HG03457 (cell line): ENCODE measurements around the gene GAGE10.

Experiments
- ATAC-seq: cut with Tn5 transposase; IDR thresholded peaks from one replicate; pipeline ENCODE4 v1.9.1; 2021; ENCODE audit warnings: moderate number of reproducible peaks; ENCODE audit not compliant: unreplicated experiment

GAGE10 gene

GRCh38 chrX:49303346-49303745 lies at the start of gene GAGE10:
Gene GAGE10, plus strand, starts transcription at chrX:49303646. Its CDS starts 1,214 bp downstream, at chrX:49304860.
- no peak for ATAC-seq

- ATAC-seq: no peak
These were observed 48.8 kb upstream of the GAGE10 start for GRCh38 chrX:49254639-49255038.

GRCh38 chrX:49256268-49256995 lies 47.0 kb upstream of the GAGE10 start:
- no peak for ATAC-seq

- no peak for ATAC-seq
These were observed 46.2 kb upstream of the GAGE10 start for GRCh38 chrX:49257074-49257790.

- ATAC-seq: no peak
These were observed 45.3 kb upstream of the GAGE10 start for GRCh38 chrX:49257846-49258748.

- ATAC-seq: no peak
These were observed 44.7 kb upstream of the GAGE10 start for GRCh38 chrX:49258749-49259124.

GRCh38 chrX:49260221-49260985 lies 43.0 kb upstream of the GAGE10 start:
- no peak for ATAC-seq

GRCh38 chrX:49262603-49263002 lies 40.8 kb upstream of the GAGE10 start:
- ATAC-seq: no peak

GRCh38 chrX:49263631-49264030 lies 39.8 kb upstream of the GAGE10 start:
- no peak for ATAC-seq

GRCh38 chrX:49264460-49264859 lies 39.0 kb upstream of the GAGE10 start, which contains the start of gene FOXP3:
Gene FOXP3, minus strand, starts transcription at chrX:49264710. Its CDS starts 6,205 bp downstream, at chrX:49258505.
- no peak for ATAC-seq

- no peak for ATAC-seq
These were observed 36.7 kb upstream of the GAGE10 start for GRCh38 chrX:49266523-49267445.

GRCh38 chrX:49268702-49269009 lies 34.8 kb upstream of the GAGE10 start:
- no peak for ATAC-seq

- peak; percentile 84 for ATAC-seq
These were observed 34.3 kb upstream of the GAGE10 start for GRCh38 chrX:49269010-49269766.

- peak; percentile 7 for ATAC-seq
These were observed 33.6 kb upstream of the GAGE10 start, which contains the start of gene PPP1R3F for GRCh38 chrX:49269767-49270248. Gene PPP1R3F, plus strand, starts transcription at chrX:49269793. Its CDS starts 77 bp downstream, at chrX:49269870.

GRCh38 chrX:49270249-49270921 lies 33.1 kb upstream of the GAGE10 start:
- ATAC-seq: no peak

- ATAC-seq: no peak
These were observed 32.1 kb upstream of the GAGE10 start for GRCh38 chrX:49271341-49271740.

GRCh38 chrX:49272421-49272820 lies 31.0 kb upstream of the GAGE10 start:
- ATAC-seq: no peak

- no peak for ATAC-seq
These were observed 30.2 kb upstream of the GAGE10 start for GRCh38 chrX:49273181-49273727.
